Neural cell (in vitro differentiated cells): ENCODE data around the gene FBP2.

Experiments
- EZH2 ChIP-seq: fragments of 200-600, 300-800 bp; shearing (Covaris generic), sonication (generic); IDR thresholded peaks from 2 replicates; pipeline ENCODE4 v1.6.1; 2014; ENCODE audit warnings: antibody characterized with exemption, low read length, borderline replicate concordance, mild to moderate bottlenecking; ENCODE audit not compliant: insufficient read depth, poor library complexity, severe bottlenecking
- POLR2AphosphoS5 ChIP-seq: IDR thresholded peaks from 2 replicates; pipeline ENCODE4 v1.6.1; 2012

- peak; percentile 69 for TF ChIP-seq EZH2
- TF ChIP-seq POLR2AphosphoS5: no peak
These were observed 45.7 kb upstream of the FBP2 start, which contains the start of gene FBP1 for GRCh38 chr9:94639061-94639998.
